Fibroblast of peridontal ligament (primary cell): Measurements from ENCODE around the gene RNF10.
"Not testable (repeated sequence)": the region's sequence is repeated elsewhere in the genome, so short reads cannot be mapped to it uniquely, and the experiment has no call there.

Source experiments
- DNase-seq: peaks from one replicate; pipeline ENCODE4 v3.0.0-alpha.2; 2010; ENCODE audit errors: extremely low read depth

Gene RNF10

GRCh38 chr12:120528861-120529525 is 5.2 kb upstream of the RNF10 start, which contains the start of gene COQ5:
TSS of gene COQ5 (minus strand) at chr12:120529158. CDS start at chr12:120529141, 17 bp downstream.
- DNase-seq, result peak; percentile 84

GRCh38 chr12:120529641-120530417 is 4.3 kb upstream of the RNF10 start:
- DNase-seq, result peak; percentile 46

GRCh38 chr12:120530418-120530761 is 3.8 kb upstream of the RNF10 start:
- not testable (repeated sequence) for DNase-seq

- DNase-seq, result no peak
These were observed 1.4 kb upstream of the RNF10 start for GRCh38 chr12:120532701-120533238.

- peak; percentile 85 for DNase-seq
These were observed 823 bp downstream of the RNF10 start for GRCh38 chr12:120534703-120535655.

- DNase-seq, result no peak
These were observed 2.1 kb downstream of the RNF10 start for GRCh38 chr12:120536064-120536791.

GRCh38 chr12:120537856-120538220 is 3.7 kb downstream of the RNF10 start:
- no peak for DNase-seq

GRCh38 chr12:120538281-120539156 is 4.4 kb downstream of the RNF10 start:
- DNase-seq, result peak; percentile 40

- DNase-seq, result peak; percentile 36
These were observed 5.1 kb downstream of the RNF10 start for GRCh38 chr12:120539303-120539702.

- peak; percentile 49 for DNase-seq
These were observed 6.3 kb downstream of the RNF10 start for GRCh38 chr12:120540445-120540844.

- DNase-seq, result no peak
These were observed 8.0 kb downstream of the RNF10 start for GRCh38 chr12:120542166-120542565.

GRCh38 chr12:120544691-120545090 is 10.5 kb downstream of the RNF10 start:
- DNase-seq, result no peak

GRCh38 chr12:120546050-120546386 is 11.9 kb downstream of the RNF10 start:
- DNase-seq, result no peak

- no peak for DNase-seq
These were observed 20.5 kb downstream of the RNF10 start for GRCh38 chr12:120554678-120555077.

GRCh38 chr12:120557589-120557988 is 23.4 kb downstream of the RNF10 start:
- no peak for DNase-seq

- no peak for DNase-seq
These were observed 28.8 kb downstream of the RNF10 start for GRCh38 chr12:120562906-120563305.

GRCh38 chr12:120563495-120563894 is 29.3 kb downstream of the RNF10 start:
- no peak for DNase-seq

GRCh38 chr12:120571299-120571698 is 37.1 kb downstream of the RNF10 start:
- DNase-seq, result peak; percentile 25

GRCh38 chr12:120573560-120573959 is 39.4 kb downstream of the RNF10 start:
- no peak for DNase-seq

GRCh38 chr12:120574106-120574505 is 40.0 kb downstream of the RNF10 start:
- no peak for DNase-seq
